IMR-90 (cell line): ENCODE measurements around the gene ZNF407. TPM values are rescaled to one million over a fixed set of nuclear protein-coding genes. Genes with fewer than 3 reads are reported as not detected.

Experiments
- ATAC-seq: fragments of 200-7000 bp; cut with Tn5 transposase; 2 replicates; pipeline ENCODE4 v1.9.1; 2020; ENCODE audit warnings: low read depth, mild to moderate bottlenecking, moderate library complexity
- BruUV-seq: library from RNA; stranded (reverse); fragments of 400-500 nt; replicated peaks from 2 replicates; lab custom pipeline; 2021; lab: Mats Ljungman, UMichigan
- CTCF ChIA-PET: fragments of 300-600 bp; formaldehyde crosslinking; extraction: SDS; loops from one replicate; lab custom pipeline; 2021; ENCODE audit warnings: antibody characterized with exemption; lab: Yijun Ruan, JAX
- POLR2A ChIA-PET: fragments of 300-600 bp; sonication (Branson Sonifier 250); formaldehyde crosslinking; loops from one replicate; lab custom pipeline; 2022; ENCODE audit warnings: antibody characterized with exemption; ENCODE audit not compliant: unreplicated experiment; lab: Charles Lee
- DNase-seq: peaks from one replicate; pipeline ENCODE4 v3.0.0; 2013
- H2AFZ ChIP-seq: replicated peaks from 2 replicates; pipeline ENCODE3; 2013; ENCODE audit warnings: low read length, mild to moderate bottlenecking; ENCODE audit not compliant: poor library complexity
- H2AK5ac ChIP-seq: 2 replicates; pipeline ENCODE4 v1.6.1; 2013; ENCODE audit warnings: low read depth, low read length, inconsistent platforms
- H2AK9ac ChIP-seq: replicated peaks from 2 replicates; pipeline ENCODE3; 2013; ENCODE audit warnings: mild to moderate bottlenecking, low read depth, low read length, moderate library complexity; ENCODE audit not compliant: poor library complexity
- H2BK120ac ChIP-seq: 2 replicates; pipeline ENCODE4 v1.6.1; 2013; ENCODE audit warnings: low read depth, low read length, inconsistent platforms
- H2BK15ac ChIP-seq: 3 replicates; pipeline ENCODE4 v1.6.1; 2013; ENCODE audit warnings: low read depth, low read length, inconsistent platforms
- H2BK20ac ChIP-seq: 2 replicates; pipeline ENCODE4 v1.6.1; 2013; ENCODE audit warnings: low read depth, mild to moderate bottlenecking, inconsistent platforms, low read length, moderate library complexity
- H2BK5ac ChIP-seq: 2 replicates; pipeline ENCODE4 v1.6.1; 2013; ENCODE audit warnings: mild to moderate bottlenecking, low read depth, low read length, inconsistent platforms; ENCODE audit not compliant: poor library complexity, severe bottlenecking
- H3K14ac ChIP-seq: replicated peaks from 2 replicates; pipeline ENCODE4 v1.6.1; 2013; ENCODE audit warnings: low read depth, low read length, inconsistent platforms
- H3K18ac ChIP-seq: 2 replicates; pipeline ENCODE4 v1.6.1; 2013; ENCODE audit warnings: low read depth, low read length, control low read depth
- H3K23ac ChIP-seq: 2 replicates; pipeline ENCODE4 v1.6.1; 2013; ENCODE audit warnings: low read depth, low read length, inconsistent platforms
- H3K27ac ChIP-seq: 2 replicates; pipeline ENCODE4 v1.5.1; 2013; ENCODE audit warnings: mild to moderate bottlenecking, control low read depth, low read length; ENCODE audit not compliant: insufficient read depth
- H3K27me3 ChIP-seq: 2 replicates; pipeline ENCODE4 v1.6.1; 2013; ENCODE audit warnings: low read length; ENCODE audit not compliant: control insufficient read depth, insufficient read depth
- H3K36me3 ChIP-seq: 2 replicates; pipeline ENCODE4 v1.6.1; 2013; ENCODE audit warnings: low read length, mixed read lengths; ENCODE audit not compliant: control insufficient read depth, insufficient read depth
- H3K4ac ChIP-seq: 2 replicates; pipeline ENCODE4 v1.6.1; 2013; ENCODE audit warnings: low read depth, low read length, inconsistent platforms
- H3K4me1 ChIP-seq: 2 replicates; pipeline ENCODE4 v1.6.1; 2013; ENCODE audit warnings: low read length, mixed read lengths; ENCODE audit not compliant: control insufficient read depth, insufficient read depth
- H3K4me2 ChIP-seq: 2 replicates; pipeline ENCODE4 v1.6.1; 2013; ENCODE audit warnings: low read depth, mild to moderate bottlenecking, control low read depth, low read length, moderate library complexity
- H3K4me3 ChIP-seq: 2 replicates; pipeline ENCODE4 v1.5.1; 2013; ENCODE audit warnings: low read depth, mild to moderate bottlenecking, control low read depth, low read length, moderate library complexity; ENCODE audit not compliant: insufficient read depth
- H3K56ac ChIP-seq: 2 replicates; pipeline ENCODE4 v1.6.1; 2013; ENCODE audit warnings: low read length, inconsistent platforms; ENCODE audit not compliant: insufficient read depth; ENCODE audit errors: extremely low read depth
- H3K79me1 ChIP-seq, 2 experiments: 2 replicates each; pipeline ENCODE4 v1.6.1; 2013; ENCODE audit warnings: low read length in 2 of 2, inconsistent platforms in 1 of 2, low read depth in 1 of 2
- H3K9ac ChIP-seq: 2 replicates; pipeline ENCODE4 v1.6.1; 2013; ENCODE audit warnings: low read depth, low read length, control low read depth
- H3K9me1 ChIP-seq: 2 replicates; pipeline ENCODE4 v1.6.1; 2013; ENCODE audit warnings: low read length, inconsistent platforms; ENCODE audit not compliant: insufficient read depth
- H3K9me3 ChIP-seq: 2 replicates; pipeline ENCODE4 v1.6.1; 2013; ENCODE audit warnings: low read length; ENCODE audit not compliant: control insufficient read depth, insufficient read depth
- H4K20me1 ChIP-seq: 2 replicates; pipeline ENCODE4 v1.6.1; 2013; ENCODE audit warnings: low read length, inconsistent platforms; ENCODE audit not compliant: insufficient read depth
- H4K5ac ChIP-seq: 2 replicates; pipeline ENCODE4 v1.6.1; 2013; ENCODE audit warnings: mild to moderate bottlenecking, low read depth, low read length, control low read depth
- H4K8ac ChIP-seq, 2 experiments: 2 replicates each; pipeline ENCODE4 v1.6.1; 2013; ENCODE audit warnings: low read depth in 2 of 2, low read length in 2 of 2, control low read depth in 1 of 2, inconsistent platforms in 1 of 2
- H4K91ac ChIP-seq: 2 replicates; pipeline ENCODE4 v1.6.1; 2013; ENCODE audit warnings: low read depth, low read length, inconsistent platforms; ENCODE audit not compliant: insufficient read depth
- BHLHE40 ChIP-seq: fragments of 150-350 bp; IDR thresholded peaks from 2 replicates; pipeline ENCODE4 v1.6.1; 2016; ENCODE audit warnings: mild to moderate bottlenecking, low read depth, low read length
- CEBPB ChIP-seq: IDR thresholded peaks from 2 replicates; pipeline ENCODE4 v1.6.1; 2012; ENCODE audit warnings: low read depth, low read length, improper control_type of control experiment
- CHD1 ChIP-seq: IDR thresholded peaks from 2 replicates; pipeline ENCODE4 v1.6.1; 2012; ENCODE audit warnings: low read depth, low read length, improper control_type of control experiment
- MAZ ChIP-seq: IDR thresholded peaks from 2 replicates; pipeline ENCODE4 v1.6.1; 2012; ENCODE audit warnings: low read depth, mild to moderate bottlenecking, low read length, improper control_type of control experiment, moderate library complexity, borderline replicate concordance
- NFE2L2 ChIP-seq: fragments of 150-350 bp; IDR thresholded peaks from 2 replicates; pipeline ENCODE4 v1.6.1; 2016; ENCODE audit warnings: low read depth, mild to moderate bottlenecking, low read length
- RFX5 ChIP-seq: IDR thresholded peaks from 2 replicates; pipeline ENCODE4 v1.8.0; 2012; ENCODE audit warnings: low read depth, mild to moderate bottlenecking, low read length, moderate library complexity
- WGBS, 2 experiments: methylation state at CpG; one replicate each; pipeline versions ENCODE4 v1.1.5 to v1.1.7; 2013; ENCODE audit warnings: missing lambda C conversion rate in 2 of 2; ENCODE audit not compliant: insufficient read length in 1 of 2; ENCODE audit errors: extremely low coverage in 2 of 2; 5-methylcytosine and 5-hydroxymethylcytosine counted together
- dilution Hi-C: fragments of 300-500 bp; cut with HindIII; formaldehyde crosslinking; loops from one replicate; pipeline ENCODE4 v1.14.3; 2018; ENCODE audit warnings: low sequenced_read_pairs; ENCODE audit not compliant: unreplicated experiment
- in situ Hi-C: fragments of 300-500 bp; cut with MboI; formaldehyde crosslinking; loops from 3 replicates; pipeline ENCODE4 v1.14.3; 2019; ENCODE audit warnings: low sequenced_read_pairs, inconsistent platforms, mixed read lengths
- intact Hi-C: fragments of 100-400 bp; cut with micrococcal nuclease; formaldehyde crosslinking; loops from 2 replicates; pipeline ENCODE4 v1.10.0; 2022
- polyA plus RNA-seq, 3 experiments: library from polyadenylated mRNA; depleted of rRNA; stranded (reverse); fragments of >200 nt; gene quantifications; 2 replicates each; pipeline ENCODE4 v1.2.3, GENCODE V29; 2012; ENCODE audit warnings: low replicate concordance in 1 of 3
- total RNA-seq: library from RNA; depleted of rRNA; stranded (reverse); fragments of >200 nt; gene quantifications from 2 replicates; pipeline ENCODE4 v1.2.3, GENCODE V29; 2012

ZNF407 gene
- total and polyA plus RNA-seq, 2 of the 4 experiments (the other 2 are of a cell fraction) = 3.1 to 20.1 TPM

DNA sequence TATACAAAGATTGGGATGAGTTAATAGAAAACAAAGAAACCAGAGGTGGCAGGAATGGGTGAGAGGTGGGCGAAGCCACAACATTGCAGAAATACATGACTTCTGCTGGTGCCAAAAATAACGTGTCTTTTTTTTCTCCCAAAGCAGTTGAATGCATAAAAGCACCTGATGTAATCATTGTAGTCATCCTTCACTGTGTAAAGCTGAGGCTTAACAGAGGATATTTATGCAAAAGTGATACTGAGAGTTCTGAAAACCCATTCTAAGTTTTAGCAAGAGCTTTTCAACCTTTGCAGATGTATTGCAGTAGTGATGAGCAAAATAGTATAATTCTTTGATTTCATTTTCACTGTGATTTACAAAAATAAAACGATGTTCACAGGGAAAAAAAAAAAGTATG lies 438.3 kb downstream of the ZNF407 start:
- Histone ChIP-seq H2AK5ac (peak overlapping the region; percentile 23; the same call in 1 of the 2 replicates), H3K36me3 (no peaks in the 10 kb centered on the region), H3K4me2 (no peak overlapping the region; the same call in 1 of the 2 replicates), H3K4me1 (peaks cover 9% of the 10 kb centered on the region), H3K4ac (peak overlapping the region; percentile 22), H3K56ac (no peak overlapping the region), H3K9me1 (peaks cover 5% of the 10 kb centered on the region; the same call in 1 of the 2 replicates), H3K27ac (no peak overlapping the region), H2BK20ac (no peak overlapping the region), H2AK9ac (no peak overlapping the region), H2BK120ac (peak overlapping the region; percentile 63), H4K91ac (no peak overlapping the region), H3K14ac (no peak overlapping the region), H2BK15ac (no peak overlapping the region; the same call in 2 of the 3 replicates), H3K9me3 (no peaks in the 10 kb centered on the region), H3K4me3 (no peak overlapping the region), H3K79me1 (no peaks in the 10 kb centered on the region), H3K18ac (no peak overlapping the region), H4K5ac (no peak overlapping the region), H3K23ac (no peak overlapping the region), H3K27me3 (no peaks in the 10 kb centered on the region), H2BK5ac (no peak overlapping the region), H3K9ac (no peak overlapping the region), H4K8ac (no peak overlapping the region; a peak in 1 of 4 replicates), H2AFZ (no peak overlapping the region), H4K20me1 (no peaks in the 10 kb centered on the region)
- intact Hi-C loops = no loop called here
- dilution Hi-C loops = no loop called here
- CTCF ChIA-PET = interaction anchor here (1.0 kb wide), 1 partner anchor 11 kb away, joined by 4 read pairs; no protein-coding TSS in a partner anchor
- ATAC-seq (no peak), DNase-seq (peak; percentile 27)
- TF ChIP-seq CHD1 (no peak), RFX5 (no peak), NFE2L2 (no peak), BHLHE40 (no peak), MAZ (no peak), CEBPB (no peak)
- BruUV-seq = no TSS peak
- in situ Hi-C loops = no loop called here
- WGBS, 2 experiments = no CpG with 5 or more reads among the region's 3 CpGs
- POLR2A ChIA-PET = interaction anchor here (0.7 kb wide), 1 partner anchor 712 kb away, joined by 6 read pairs; no protein-coding TSS in a partner anchor
